CD14-positive monocyte (primary cell): ENCODE measurements around the gene FBXL17. TPM values are rescaled to one million over a fixed set of nuclear protein-coding genes. Genes with fewer than 3 reads are reported as not detected.
A peak's percentile ranks its signal among the peaks of the same experiment; 100 is the strongest.

ENCODE experiments used
- DNase-seq, 3 donors: peaks; one replicate each; pipeline ENCODE4 v3.0.0-alpha.2; 2011 to 2022
- H2AFZ ChIP-seq: 2 replicates; pipeline ENCODE4 v1.6.0; 2012; ENCODE audit warnings: mild to moderate bottlenecking, low read depth, low read length, inconsistent platforms; ENCODE audit not compliant: insufficient read depth, poor library complexity, severe bottlenecking
- H3K27ac ChIP-seq, 2 donors: 1 replicate in 1 of 2; 2 replicates in 1 of 2; pipeline ENCODE4 v1.5.1; 2012 to 2013; ENCODE audit warnings: low read length in 2 of 2, control low read depth in 1 of 2, inconsistent platforms in 1 of 2, low read depth in 1 of 2, mild to moderate bottlenecking in 1 of 2
- H3K27me3 ChIP-seq, 2 donors: one replicate each; pipeline versions ENCODE4 v1.6.0 to v1.6.1; 2011 to 2013; ENCODE audit warnings: low read length in 2 of 2; ENCODE audit not compliant: control insufficient read depth in 2 of 2, insufficient read depth in 2 of 2
- H3K36me3 ChIP-seq, 2 donors: replicated peaks in 1 of 2; 1 replicate in 1 of 2; 2 replicates in 1 of 2; pipeline versions ENCODE4 v1.5.1 to v1.6.1; 2012 to 2013; ENCODE audit warnings: low read length in 2 of 2, control low read depth in 1 of 2, inconsistent platforms in 1 of 2, mild to moderate bottlenecking in 1 of 2; ENCODE audit not compliant: insufficient read depth in 2 of 2, control insufficient read depth in 1 of 2
- H3K4me1 ChIP-seq, 2 donors: 1 replicate in 1 of 2; 2 replicates in 1 of 2; pipeline versions ENCODE4 v1.5.1 to v1.6.1; 2012 to 2013; ENCODE audit warnings: low read length in 2 of 2, control low read depth in 1 of 2, inconsistent platforms in 1 of 2, mild to moderate bottlenecking in 1 of 2, moderate library complexity in 1 of 2; ENCODE audit not compliant: insufficient read depth in 2 of 2, control insufficient read depth in 1 of 2
- H3K4me2 ChIP-seq: replicated peaks from 2 replicates; pipeline ENCODE3; 2012; ENCODE audit warnings: low read length, moderate library complexity, mild to moderate bottlenecking; ENCODE audit not compliant: poor library complexity, severe bottlenecking; ENCODE audit errors: extremely low read depth
- H3K4me3 ChIP-seq, 3 experiments: fragments of 200-600 bp in 1 of 3; sonication (generic) in 1 of 3; replicated peaks in 1 of 3; 1 replicate in 2 of 3; 2 replicates in 1 of 3; pipeline ENCODE4 v1.5.1; 2011 to 2013; ENCODE audit warnings: low read length in 3 of 3, mild to moderate bottlenecking in 3 of 3, control low read depth in 2 of 3, low read depth in 2 of 3, inconsistent platforms in 1 of 3, moderate library complexity in 1 of 3
- H3K79me2 ChIP-seq: 2 replicates; pipeline ENCODE4 v1.6.0; 2012; ENCODE audit warnings: mild to moderate bottlenecking, control low read depth, inconsistent platforms, low read length, moderate library complexity; ENCODE audit not compliant: insufficient read depth
- H3K9ac ChIP-seq: 2 replicates; pipeline ENCODE4 v1.6.0; 2017; ENCODE audit warnings: low read length, mild to moderate bottlenecking; ENCODE audit not compliant: insufficient read depth, poor library complexity, severe bottlenecking
- H3K9me3 ChIP-seq, 2 donors: replicated peaks in 1 of 2; 1 replicate in 1 of 2; 2 replicates in 1 of 2; pipeline versions ENCODE4 v1.5.1 to v1.6.1; 2012 to 2013; ENCODE audit warnings: low read length in 2 of 2, control low read depth in 1 of 2; ENCODE audit not compliant: control insufficient read depth in 1 of 2, insufficient read depth in 1 of 2
- H4K20me1 ChIP-seq: 2 replicates; pipeline ENCODE4 v1.6.0; 2012; ENCODE audit warnings: mild to moderate bottlenecking, low read length, control low read depth, moderate library complexity; ENCODE audit not compliant: insufficient read depth
- H3K27ac Mint-ChIP-seq, 7 donors: one replicate each; pipeline ENCODE4 v1.8.0; 2020; ENCODE audit warnings: mild to moderate bottlenecking in 7 of 7, mixed read lengths in 7 of 7, moderate library complexity in 6 of 7, inconsistent platforms in 2 of 7
- H3K27me3 Mint-ChIP-seq, 3 donors: one replicate each; pipeline ENCODE4 v1.8.0; 2021 to 2022; ENCODE audit warnings: low read depth in 3 of 3, mild to moderate bottlenecking in 3 of 3, mixed read lengths in 3 of 3, moderate library complexity in 3 of 3, inconsistent platforms in 1 of 3
- H3K36me3 Mint-ChIP-seq, 2 donors: one replicate each; pipeline ENCODE4 v1.8.0; 2020; ENCODE audit warnings: mixed read lengths in 2 of 2, inconsistent platforms in 1 of 2, mild to moderate bottlenecking in 1 of 2
- H3K4me1 Mint-ChIP-seq: one replicate; pipeline ENCODE4 v1.8.0; 2020; ENCODE audit warnings: mild to moderate bottlenecking, mixed read lengths
- H3K4me3 Mint-ChIP-seq, 2 donors: one replicate each; pipeline ENCODE4 v1.8.0; 2020; ENCODE audit warnings: mild to moderate bottlenecking in 2 of 2, mixed read lengths in 2 of 2, moderate library complexity in 1 of 2
- H3K9me3 Mint-ChIP-seq, 7 donors: one replicate each; pipeline ENCODE4 v1.8.0; 2020 to 2022; ENCODE audit warnings: mixed read lengths in 7 of 7, mild to moderate bottlenecking in 6 of 7, moderate library complexity in 6 of 7, inconsistent platforms in 2 of 7
- CTCF ChIP-seq: fragments of 200-600 bp; IDR thresholded peaks from one replicate; pipeline ENCODE4 v1.8.0; 2022; ENCODE audit warnings: antibody characterized with exemption, mild to moderate bottlenecking
- WGBS: methylation state at CpG from one replicate; pipeline ENCODE4 v1.1.5; 2013; ENCODE audit warnings: missing lambda C conversion rate; ENCODE audit not compliant: insufficient coverage; 5-methylcytosine and 5-hydroxymethylcytosine counted together
- intact Hi-C, 2 donors: fragments of 100-400 bp; cut with micrococcal nuclease; formaldehyde crosslinking; loops; one replicate each; pipeline versions ENCODE4 v1.15.0 to v1.15.1; 2023
- polyA plus RNA-seq, 3 donors: library from polyadenylated mRNA; depleted of rRNA in 1 of 3; unstranded in 2 of 3; stranded (reverse) in 1 of 3; fragments of 300-500 nt in 2 of 3; fragments of >200 nt in 1 of 3; fragmentation: Illumina TruSeq in 2 of 3; gene quantifications; 1 replicate in 2 of 3; 2 replicates in 1 of 3; pipeline ENCODE4 v1.2.3, GENCODE V29; 2012 to 2021

FBXL17 gene
- polyA plus RNA-seq, 3 donors, result 1.5 to 6.6 (median 2.0) TPM

- no peak for DNase-seq
- H3K27ac Mint-ChIP-seq, result peak overlapping the region in 1 of 7 donors; percentile 46
- Histone ChIP-seq H3K4me2 (no peak overlapping the region), H3K9ac (no peak overlapping the region), H3K27ac (no peak overlapping the region), H3K4me3 (no peak overlapping the region), H2AFZ (no peak overlapping the region), H3K36me3 (no peaks in the 10 kb centered on the region), H3K27me3 (no peaks in the 10 kb centered on the region), H4K20me1 (no peaks in the 10 kb centered on the region), H3K9me3 (no peaks in the 10 kb centered on the region), H3K4me1 (no peaks in the 10 kb centered on the region), H3K79me2 (no peaks in the 10 kb centered on the region)
- TF ChIP-seq CTCF, result no peak
- 98% methylated on average over 6 of the region's 12 CpGs for WGBS
- no peaks in the 10 kb centered on the region for H3K4me1 Mint-ChIP-seq
- no peak overlapping the region for H3K4me3 Mint-ChIP-seq
- intact Hi-C loops, result no loop called here
- no peaks in the 10 kb centered on the region for H3K9me3 Mint-ChIP-seq
- no peaks in the 10 kb centered on the region for H3K27me3 Mint-ChIP-seq
- H3K36me3 Mint-ChIP-seq, result peaks cover 5 to 10% of the 10 kb centered on the region in 2 donors
These were observed 520.3 kb downstream of the FBXL17 start for GRCh38 chr5:107861565-107861964.

DNA sequence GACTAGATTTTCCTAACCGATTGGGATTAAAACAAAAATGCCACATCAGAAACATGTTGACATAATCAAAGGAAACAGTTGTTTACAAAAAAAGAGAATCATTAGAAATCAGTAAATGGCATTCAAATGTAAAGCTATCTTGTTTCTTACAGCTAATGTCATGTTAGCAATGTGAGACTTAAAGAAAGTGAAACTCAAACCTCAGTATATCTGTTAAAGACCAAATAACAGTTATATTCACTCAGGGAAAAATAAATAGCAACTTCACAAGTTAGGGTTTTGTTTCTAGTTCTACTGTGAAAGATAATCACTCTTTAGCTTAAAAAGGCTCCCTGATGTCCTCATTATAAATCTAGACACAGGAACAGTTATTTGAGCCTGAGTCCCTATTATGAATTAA, 521.9 kb downstream of the FBXL17 start:
- no peaks in the 10 kb centered on the region for H3K36me3 ChIP-seq
- no peak overlapping the region for H2AFZ ChIP-seq
- no peaks in the 10 kb centered on the region for H3K9me3 ChIP-seq
- Mint-ChIP-seq H3K4me1 (no peaks in the 10 kb centered on the region), H3K27me3 (peaks cover 0 to 3% (median 0%) of the 10 kb centered on the region in 3 donors), H3K9me3 (no peaks in the 10 kb centered on the region), H3K36me3 (peaks cover 5 to 10% of the 10 kb centered on the region in 2 donors), H3K27ac (no peak overlapping the region), H3K4me3 (no peak overlapping the region)
- no peak overlapping the region for H3K27ac ChIP-seq
- no peak for DNase-seq
- no peak for TF ChIP-seq CTCF
- intact Hi-C loops, result no loop called here
- no peaks in the 10 kb centered on the region for H3K27me3 ChIP-seq
- H3K4me3 ChIP-seq, result no peak overlapping the region
- H3K79me2 ChIP-seq, result no peaks in the 10 kb centered on the region
- no peaks in the 10 kb centered on the region for H4K20me1 ChIP-seq
- no peak overlapping the region for H3K4me2 ChIP-seq
- H3K9ac ChIP-seq, result no peak overlapping the region
- WGBS, result no CpG with 5 or more reads among the region's 1 CpG
- H3K4me1 ChIP-seq, result no peaks in the 10 kb centered on the region
